IMR-90 (cell line): ENCODE data around the gene PRKG2. TPM values are rescaled to one million over a fixed set of nuclear protein-coding genes. Genes with fewer than 3 reads are reported as not detected.

Source experiments
- ATAC-seq: fragments of 200-7000 bp; cut with Tn5 transposase; 2 replicates; pipeline ENCODE4 v1.9.1; 2020; ENCODE audit warnings: low read depth, mild to moderate bottlenecking, moderate library complexity
- BruUV-seq: library from RNA; stranded (reverse); fragments of 400-500 nt; replicated peaks from 2 replicates; lab custom pipeline; 2021; lab: Mats Ljungman, UMichigan
- CTCF ChIA-PET: fragments of 300-600 bp; formaldehyde crosslinking; extraction: SDS; loops from one replicate; lab custom pipeline; 2021; ENCODE audit warnings: antibody characterized with exemption; lab: Yijun Ruan, JAX
- POLR2A ChIA-PET: fragments of 300-600 bp; sonication (Branson Sonifier 250); formaldehyde crosslinking; loops from one replicate; lab custom pipeline; 2022; ENCODE audit warnings: antibody characterized with exemption; ENCODE audit not compliant: unreplicated experiment; lab: Charles Lee
- DNase-seq: peaks from one replicate; pipeline ENCODE4 v3.0.0; 2013
- H2AFZ ChIP-seq: replicated peaks from 2 replicates; pipeline ENCODE3; 2013; ENCODE audit warnings: low read length, mild to moderate bottlenecking; ENCODE audit not compliant: poor library complexity
- H2AK5ac ChIP-seq: 2 replicates; pipeline ENCODE4 v1.6.1; 2013; ENCODE audit warnings: low read depth, low read length, inconsistent platforms
- H2AK9ac ChIP-seq: replicated peaks from 2 replicates; pipeline ENCODE3; 2013; ENCODE audit warnings: mild to moderate bottlenecking, low read depth, low read length, moderate library complexity; ENCODE audit not compliant: poor library complexity
- H2BK120ac ChIP-seq: 2 replicates; pipeline ENCODE4 v1.6.1; 2013; ENCODE audit warnings: low read depth, low read length, inconsistent platforms
- H2BK15ac ChIP-seq: 3 replicates; pipeline ENCODE4 v1.6.1; 2013; ENCODE audit warnings: low read depth, low read length, inconsistent platforms
- H2BK20ac ChIP-seq: 2 replicates; pipeline ENCODE4 v1.6.1; 2013; ENCODE audit warnings: low read depth, mild to moderate bottlenecking, inconsistent platforms, low read length, moderate library complexity
- H2BK5ac ChIP-seq: 2 replicates; pipeline ENCODE4 v1.6.1; 2013; ENCODE audit warnings: mild to moderate bottlenecking, low read depth, low read length, inconsistent platforms; ENCODE audit not compliant: poor library complexity, severe bottlenecking
- H3K14ac ChIP-seq: replicated peaks from 2 replicates; pipeline ENCODE4 v1.6.1; 2013; ENCODE audit warnings: low read depth, low read length, inconsistent platforms
- H3K18ac ChIP-seq: 2 replicates; pipeline ENCODE4 v1.6.1; 2013; ENCODE audit warnings: low read depth, low read length, control low read depth
- H3K23ac ChIP-seq: 2 replicates; pipeline ENCODE4 v1.6.1; 2013; ENCODE audit warnings: low read depth, low read length, inconsistent platforms
- H3K27ac ChIP-seq: 2 replicates; pipeline ENCODE4 v1.5.1; 2013; ENCODE audit warnings: mild to moderate bottlenecking, control low read depth, low read length; ENCODE audit not compliant: insufficient read depth
- H3K27me3 ChIP-seq: 2 replicates; pipeline ENCODE4 v1.6.1; 2013; ENCODE audit warnings: low read length; ENCODE audit not compliant: control insufficient read depth, insufficient read depth
- H3K36me3 ChIP-seq: 2 replicates; pipeline ENCODE4 v1.6.1; 2013; ENCODE audit warnings: low read length, mixed read lengths; ENCODE audit not compliant: control insufficient read depth, insufficient read depth
- H3K4ac ChIP-seq: 2 replicates; pipeline ENCODE4 v1.6.1; 2013; ENCODE audit warnings: low read depth, low read length, inconsistent platforms
- H3K4me1 ChIP-seq: 2 replicates; pipeline ENCODE4 v1.6.1; 2013; ENCODE audit warnings: low read length, mixed read lengths; ENCODE audit not compliant: control insufficient read depth, insufficient read depth
- H3K4me2 ChIP-seq: 2 replicates; pipeline ENCODE4 v1.6.1; 2013; ENCODE audit warnings: low read depth, mild to moderate bottlenecking, control low read depth, low read length, moderate library complexity
- H3K4me3 ChIP-seq: 2 replicates; pipeline ENCODE4 v1.5.1; 2013; ENCODE audit warnings: low read depth, mild to moderate bottlenecking, control low read depth, low read length, moderate library complexity; ENCODE audit not compliant: insufficient read depth
- H3K56ac ChIP-seq: 2 replicates; pipeline ENCODE4 v1.6.1; 2013; ENCODE audit warnings: low read length, inconsistent platforms; ENCODE audit not compliant: insufficient read depth; ENCODE audit errors: extremely low read depth
- H3K79me1 ChIP-seq, 2 experiments: 2 replicates each; pipeline ENCODE4 v1.6.1; 2013; ENCODE audit warnings: low read length in 2 of 2, inconsistent platforms in 1 of 2, low read depth in 1 of 2
- H3K9ac ChIP-seq: 2 replicates; pipeline ENCODE4 v1.6.1; 2013; ENCODE audit warnings: low read depth, low read length, control low read depth
- H3K9me1 ChIP-seq: 2 replicates; pipeline ENCODE4 v1.6.1; 2013; ENCODE audit warnings: low read length, inconsistent platforms; ENCODE audit not compliant: insufficient read depth
- H3K9me3 ChIP-seq: 2 replicates; pipeline ENCODE4 v1.6.1; 2013; ENCODE audit warnings: low read length; ENCODE audit not compliant: control insufficient read depth, insufficient read depth
- H4K20me1 ChIP-seq: 2 replicates; pipeline ENCODE4 v1.6.1; 2013; ENCODE audit warnings: low read length, inconsistent platforms; ENCODE audit not compliant: insufficient read depth
- H4K5ac ChIP-seq: 2 replicates; pipeline ENCODE4 v1.6.1; 2013; ENCODE audit warnings: mild to moderate bottlenecking, low read depth, low read length, control low read depth
- H4K8ac ChIP-seq, 2 experiments: 2 replicates each; pipeline ENCODE4 v1.6.1; 2013; ENCODE audit warnings: low read depth in 2 of 2, low read length in 2 of 2, control low read depth in 1 of 2, inconsistent platforms in 1 of 2
- H4K91ac ChIP-seq: 2 replicates; pipeline ENCODE4 v1.6.1; 2013; ENCODE audit warnings: low read depth, low read length, inconsistent platforms; ENCODE audit not compliant: insufficient read depth
- BHLHE40 ChIP-seq: fragments of 150-350 bp; IDR thresholded peaks from 2 replicates; pipeline ENCODE4 v1.6.1; 2016; ENCODE audit warnings: mild to moderate bottlenecking, low read depth, low read length
- CEBPB ChIP-seq: IDR thresholded peaks from 2 replicates; pipeline ENCODE4 v1.6.1; 2012; ENCODE audit warnings: low read depth, low read length, improper control_type of control experiment
- CHD1 ChIP-seq: IDR thresholded peaks from 2 replicates; pipeline ENCODE4 v1.6.1; 2012; ENCODE audit warnings: low read depth, low read length, improper control_type of control experiment
- ELK1 ChIP-seq: fragments of 150-350 bp; IDR thresholded peaks from 2 replicates; pipeline ENCODE4 v1.6.1; 2016; ENCODE audit warnings: low read depth, mild to moderate bottlenecking, low read length, moderate library complexity, borderline replicate concordance
- FOS ChIP-seq: fragments of 150-350 bp; IDR thresholded peaks from 2 replicates; pipeline ENCODE4 v1.6.1; 2016; ENCODE audit warnings: low read depth, low read length
- MAFK ChIP-seq: IDR thresholded peaks from 2 replicates; pipeline ENCODE4 v1.6.1; 2012; ENCODE audit warnings: low read depth, low read length, improper control_type of control experiment
- MAZ ChIP-seq: IDR thresholded peaks from 2 replicates; pipeline ENCODE4 v1.6.1; 2012; ENCODE audit warnings: low read depth, mild to moderate bottlenecking, low read length, improper control_type of control experiment, moderate library complexity, borderline replicate concordance
- MXI1 ChIP-seq: IDR thresholded peaks from 2 replicates; pipeline ENCODE4 v1.6.1; 2012; ENCODE audit warnings: low read depth, mild to moderate bottlenecking, low read length, moderate library complexity, borderline replicate concordance
- NFE2L2 ChIP-seq: fragments of 150-350 bp; IDR thresholded peaks from 2 replicates; pipeline ENCODE4 v1.6.1; 2016; ENCODE audit warnings: low read depth, mild to moderate bottlenecking, low read length
- POLR2A ChIP-seq: IDR thresholded peaks from 2 replicates; pipeline ENCODE4 v1.6.1; 2012; ENCODE audit warnings: mild to moderate bottlenecking, low read depth, low read length
- RAD21 ChIP-seq: IDR thresholded peaks from 2 replicates; pipeline ENCODE4 v1.6.1; 2012; ENCODE audit warnings: low read length, improper control_type of control experiment
- RCOR1 ChIP-seq: IDR thresholded peaks from 2 replicates; pipeline ENCODE4 v1.6.1; 2012; ENCODE audit warnings: mild to moderate bottlenecking, low read length, improper control_type of control experiment; ENCODE audit not compliant: insufficient replicate concordance
- RFX5 ChIP-seq: IDR thresholded peaks from 2 replicates; pipeline ENCODE4 v1.8.0; 2012; ENCODE audit warnings: low read depth, mild to moderate bottlenecking, low read length, moderate library complexity
- SMC3 ChIP-seq: fragments of 150-350 bp; IDR thresholded peaks from 2 replicates; pipeline ENCODE4 v1.6.1; 2016; ENCODE audit warnings: low read depth, mild to moderate bottlenecking, antibody characterized with exemption, low read length, moderate library complexity
- WGBS, 2 experiments: methylation state at CpG; one replicate each; pipeline versions ENCODE4 v1.1.5 to v1.1.7; 2013; ENCODE audit warnings: missing lambda C conversion rate in 2 of 2; ENCODE audit not compliant: insufficient read length in 1 of 2; ENCODE audit errors: extremely low coverage in 2 of 2; 5-methylcytosine and 5-hydroxymethylcytosine counted together
- dilution Hi-C: fragments of 300-500 bp; cut with HindIII; formaldehyde crosslinking; loops from one replicate; pipeline ENCODE4 v1.14.3; 2018; ENCODE audit warnings: low sequenced_read_pairs; ENCODE audit not compliant: unreplicated experiment
- in situ Hi-C: fragments of 300-500 bp; cut with MboI; formaldehyde crosslinking; loops from 3 replicates; pipeline ENCODE4 v1.14.3; 2019; ENCODE audit warnings: low sequenced_read_pairs, inconsistent platforms, mixed read lengths
- intact Hi-C: fragments of 100-400 bp; cut with micrococcal nuclease; formaldehyde crosslinking; loops from 2 replicates; pipeline ENCODE4 v1.10.0; 2022
- polyA plus RNA-seq, 3 experiments: library from polyadenylated mRNA; depleted of rRNA; stranded (reverse); fragments of >200 nt; gene quantifications; 2 replicates each; pipeline ENCODE4 v1.2.3, GENCODE V29; 2012; ENCODE audit warnings: low replicate concordance in 1 of 3
- total RNA-seq: library from RNA; depleted of rRNA; stranded (reverse); fragments of >200 nt; gene quantifications from 2 replicates; pipeline ENCODE4 v1.2.3, GENCODE V29; 2012
- TF ChIP-seq, protein P1 (sequence below): fragments of 150-350 bp; IDR thresholded peaks from 2 replicates; pipeline ENCODE4 v1.6.1; 2017; ENCODE audit warnings: mild to moderate bottlenecking, antibody characterized with exemption, low read length, low read depth
- TF ChIP-seq, protein P2 (sequence below): conservative IDR thresholded peaks from 2 replicates; pipeline ENCODE4 v1.5.1; 2012; ENCODE audit warnings: mild to moderate bottlenecking, low read depth, low read length, improper control_type of control experiment

PRKG2 gene
- total and polyA plus RNA-seq, 2 of the 4 experiments (the other 2 are of a cell fraction) = 0.44 to 2.0 TPM

DNA sequence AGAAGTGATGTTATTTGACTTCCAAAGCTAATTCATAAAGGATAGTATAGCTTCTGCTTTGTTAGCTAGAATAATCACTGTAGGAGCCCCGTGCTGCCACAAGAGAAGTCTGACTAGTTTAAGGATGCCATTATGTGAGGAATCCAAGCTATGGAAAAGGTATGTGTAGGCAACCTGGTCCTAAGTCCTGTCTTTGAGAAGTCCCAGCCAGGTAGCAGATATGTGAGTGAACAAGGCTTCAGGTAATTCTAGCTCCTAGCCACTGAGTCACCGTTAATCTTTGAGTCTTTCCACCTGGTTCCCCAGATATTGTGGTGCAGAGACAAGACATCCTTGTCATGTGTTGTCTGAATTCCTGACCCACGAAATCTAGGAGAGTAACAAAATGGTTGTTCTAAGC, 129.0 kb downstream of the PRKG2 start:
- H3K18ac ChIP-seq = no peak overlapping the region
- H2AFZ ChIP-seq = no peak overlapping the region
- H2AK9ac ChIP-seq = no peak overlapping the region
- H3K14ac ChIP-seq = no peak overlapping the region
- H3K9me1 ChIP-seq = no peaks in the 10 kb centered on the region
- dilution Hi-C loops (no loop called here), in situ Hi-C loops (no loop called here), intact Hi-C loops (no loop called here)
- ChIA-PET CTCF (no interaction called here), POLR2A (no interaction called here)
- H2BK15ac ChIP-seq = no peak overlapping the region
- no peak overlapping the region for H2AK5ac ChIP-seq
- H3K23ac ChIP-seq = no peak overlapping the region
- no peaks in the 10 kb centered on the region for H4K20me1 ChIP-seq
- no peak overlapping the region for H3K27ac ChIP-seq
- no peak overlapping the region for H3K56ac ChIP-seq
- no peak overlapping the region for H2BK5ac ChIP-seq
- H2BK120ac ChIP-seq = no peak overlapping the region
- no peak overlapping the region for H4K5ac ChIP-seq
- TF ChIP-seq MAZ (no peak), MAFK (no peak), POLR2A (no peak), RAD21 (no peak), MXI1 (no peak), CHD1 (no peak), CEBPB (no peak), NFE2L2 (no peak), SMC3 (no peak), ELK1 (no peak), BHLHE40 (no peak), RCOR1 (no peak), RFX5 (no peak), FOS (no peak)
- TF ChIP-seq, protein P1, sequence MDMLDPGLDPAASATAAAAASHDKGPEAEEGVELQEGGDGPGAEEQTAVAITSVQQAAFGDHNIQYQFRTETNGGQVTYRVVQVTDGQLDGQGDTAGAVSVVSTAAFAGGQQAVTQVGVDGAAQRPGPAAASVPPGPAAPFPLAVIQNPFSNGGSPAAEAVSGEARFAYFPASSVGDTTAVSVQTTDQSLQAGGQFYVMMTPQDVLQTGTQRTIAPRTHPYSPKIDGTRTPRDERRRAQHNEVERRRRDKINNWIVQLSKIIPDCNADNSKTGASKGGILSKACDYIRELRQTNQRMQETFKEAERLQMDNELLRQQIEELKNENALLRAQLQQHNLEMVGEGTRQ = no peak
- TF ChIP-seq, protein P2, sequence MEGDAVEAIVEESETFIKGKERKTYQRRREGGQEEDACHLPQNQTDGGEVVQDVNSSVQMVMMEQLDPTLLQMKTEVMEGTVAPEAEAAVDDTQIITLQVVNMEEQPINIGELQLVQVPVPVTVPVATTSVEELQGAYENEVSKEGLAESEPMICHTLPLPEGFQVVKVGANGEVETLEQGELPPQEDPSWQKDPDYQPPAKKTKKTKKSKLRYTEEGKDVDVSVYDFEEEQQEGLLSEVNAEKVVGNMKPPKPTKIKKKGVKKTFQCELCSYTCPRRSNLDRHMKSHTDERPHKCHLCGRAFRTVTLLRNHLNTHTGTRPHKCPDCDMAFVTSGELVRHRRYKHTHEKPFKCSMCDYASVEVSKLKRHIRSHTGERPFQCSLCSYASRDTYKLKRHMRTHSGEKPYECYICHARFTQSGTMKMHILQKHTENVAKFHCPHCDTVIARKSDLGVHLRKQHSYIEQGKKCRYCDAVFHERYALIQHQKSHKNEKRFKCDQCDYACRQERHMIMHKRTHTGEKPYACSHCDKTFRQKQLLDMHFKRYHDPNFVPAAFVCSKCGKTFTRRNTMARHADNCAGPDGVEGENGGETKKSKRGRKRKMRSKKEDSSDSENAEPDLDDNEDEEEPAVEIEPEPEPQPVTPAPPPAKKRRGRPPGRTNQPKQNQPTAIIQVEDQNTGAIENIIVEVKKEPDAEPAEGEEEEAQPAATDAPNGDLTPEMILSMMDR = no peak
- no peak overlapping the region for H4K8ac ChIP-seq
- DNase-seq (no peak), ATAC-seq (no peak)
- H3K4me3 ChIP-seq = no peak overlapping the region
- no peaks in the 10 kb centered on the region for H3K9me3 ChIP-seq
- 0 out of 2 replicates have a peak, but pooled peaks cover 1% of the 10 kb centered on the region for H3K36me3 ChIP-seq
- no peak overlapping the region for H4K91ac ChIP-seq
- no peak overlapping the region for H3K4me2 ChIP-seq
- H3K4ac ChIP-seq = no peak overlapping the region
- no TSS peak for BruUV-seq
- peaks cover 2% of the 10 kb centered on the region; the same call in 1 of the 2 replicates for H3K4me1 ChIP-seq
- H3K27me3 ChIP-seq = no peaks in the 10 kb centered on the region
- no peak overlapping the region for H2BK20ac ChIP-seq
- no peaks in the 10 kb centered on the region for H3K79me1 ChIP-seq
- H3K9ac ChIP-seq = no peak overlapping the region
- WGBS, 2 experiments = 100% methylated on average over 1 of the region's 3 CpGs; no CpG with 5 or more reads in 1 of the 2 experiments
